ENCODE data around the gene RNPEPL1.
A peak's percentile ranks its signal among the peaks of the same experiment; 100 is the strongest.

RNPEPL1 gene

DNA sequence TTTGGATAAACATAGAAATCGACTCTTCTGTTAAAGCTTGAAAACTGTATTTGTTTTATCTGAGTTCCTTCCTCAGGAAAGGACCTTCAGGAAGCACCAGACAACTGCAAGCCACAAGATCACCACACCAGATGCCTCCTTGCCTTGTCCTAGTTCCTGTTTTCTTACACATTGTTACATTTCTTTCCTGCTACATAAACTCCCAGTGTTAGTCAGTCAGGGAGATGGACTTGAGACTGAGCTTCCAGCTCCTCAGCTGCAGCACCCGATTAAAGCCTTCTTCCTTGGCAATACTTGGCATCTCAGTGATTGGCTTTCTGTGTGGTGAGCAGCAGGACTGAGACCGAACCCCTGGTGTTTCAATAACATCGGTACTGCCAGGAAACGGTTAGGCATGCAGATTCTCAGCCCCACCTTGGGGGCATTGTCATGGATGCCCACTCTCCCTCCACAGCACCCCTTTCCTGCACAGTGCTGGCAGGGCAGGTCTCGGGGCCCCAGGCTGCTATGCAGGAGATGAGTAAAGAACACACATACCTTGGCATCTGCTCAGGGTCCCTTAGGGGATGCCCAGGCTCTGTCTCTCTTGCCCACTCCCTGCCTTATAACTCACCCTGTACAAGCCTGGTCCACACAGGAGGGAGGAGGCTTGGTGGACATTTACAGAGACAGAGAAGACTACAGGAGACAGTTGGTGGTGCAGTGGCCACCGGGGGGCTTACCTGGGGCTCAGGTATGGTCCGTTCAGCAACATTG, 43.1 kb upstream of the RNPEPL1 start:
- H4K12ac ChIP-seq (ENCODE audit: low read depth, low read length), result no peak overlapping the region
- DNase-seq, result no peak
- H3K27me3 ChIP-seq (ENCODE audit: insufficient read depth, low read length), result no peaks in the 10 kb centered on the region

DNA sequence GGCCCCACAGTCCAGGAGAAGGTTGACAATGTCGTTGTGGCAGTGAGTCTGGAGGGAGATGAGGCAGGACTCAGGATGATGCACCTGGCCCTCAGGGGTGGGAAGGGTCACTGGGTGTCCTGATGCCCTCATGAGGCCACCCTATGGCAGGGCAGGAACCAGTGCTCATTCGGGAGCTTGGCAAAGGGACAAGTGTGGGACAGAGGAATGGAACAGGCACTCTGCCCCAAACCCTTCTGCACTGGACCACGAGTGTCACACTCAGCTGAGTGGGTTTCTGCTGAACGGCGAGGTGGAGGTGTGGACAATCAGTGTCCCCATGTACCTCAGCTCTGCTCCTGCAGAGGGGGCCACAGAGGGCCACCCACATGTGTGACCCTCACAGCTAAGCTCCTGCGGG, 42.5 kb upstream of the RNPEPL1 start:
- Histone ChIP-seq H3K79me2 (ENCODE audit: control insufficient read depth, insufficient read depth, low read length, poor library complexity) (no peaks in the 10 kb centered on the region), H3K4me1 (ENCODE audit: control insufficient read depth in 1 of 2, insufficient read depth in 2 of 2, low read length in 2 of 2) (no peaks in the 10 kb centered on the region), H3K4me2 (ENCODE audit: low read length) (no peak overlapping the region), H2AK5ac (ENCODE audit: low read length) (no peak overlapping the region), H2AFZ (ENCODE audit: insufficient read depth, low read length, poor library complexity) (no peak overlapping the region), H3K79me1 (ENCODE audit: low read length) (no peaks in the 10 kb centered on the region), H3K18ac (ENCODE audit: low read length) (no peak overlapping the region), H3K14ac (ENCODE audit: low read length) (no peak overlapping the region), H3K27ac (ENCODE audit: low read depth, low read length) (no peak overlapping the region), H4K12ac (ENCODE audit: low read depth, low read length) (no peak overlapping the region), H2BK12ac (ENCODE audit: low read length) (no peak overlapping the region), H3K9me3 (ENCODE audit: insufficient read depth, low read depth, low read length) (peaks cover 63% of the 10 kb centered on the region), H4K91ac (ENCODE audit: low read depth, low read length) (no peak overlapping the region), H2BK120ac (ENCODE audit: insufficient read depth, low read length, poor library complexity) (no peak overlapping the region), H3K9ac (ENCODE audit: low read length) (no peak overlapping the region), H3K36me3 (ENCODE audit: control insufficient read depth in 1 of 2, insufficient read depth in 2 of 2, low read length in 2 of 2) (peaks cover 34 to 35% of the 10 kb centered on the region in 2 experiments), H4K8ac (ENCODE audit: low read depth, low read length) (no peak overlapping the region), H3K27me3 (ENCODE audit: insufficient read depth, low read length) (no peaks in the 10 kb centered on the region), H3K23ac (ENCODE audit: low read length) (no peak overlapping the region), H3K4me3 (ENCODE audit: low read depth, low read length) (peak overlapping the region; percentile 47), H2BK5ac (ENCODE audit: low read depth, low read length, poor library complexity) (no peak overlapping the region), H3K4ac (ENCODE audit: low read depth, low read length) (no peak overlapping the region)
- no peak for DNase-seq
- no CpG with 5 or more reads among the region's 6 CpGs for WGBS (ENCODE audit: extremely low coverage, insufficient coverage, insufficient read length)

More for the DNA sequence above, 43.1 kb upstream of the RNPEPL1 start:
- no peak overlapping the region for H3K14ac ChIP-seq (ENCODE audit: low read length)
- no peak overlapping the region for H2BK12ac ChIP-seq (ENCODE audit: low read length)
- no peak overlapping the region for H2BK120ac ChIP-seq (ENCODE audit: insufficient read depth, low read length, poor library complexity)
- no peaks in the 10 kb centered on the region for H3K79me2 ChIP-seq (ENCODE audit: control insufficient read depth, insufficient read depth, low read length, poor library complexity)
- H4K91ac ChIP-seq (ENCODE audit: low read depth, low read length), result no peak overlapping the region
- WGBS (ENCODE audit: extremely low coverage, insufficient coverage, insufficient read length), result no CpG with 5 or more reads among the region's 8 CpGs
- peaks cover 66% of the 10 kb centered on the region for H3K9me3 ChIP-seq (ENCODE audit: insufficient read depth, low read depth, low read length)
- no peak overlapping the region for H3K23ac ChIP-seq (ENCODE audit: low read length)
- H3K9ac ChIP-seq (ENCODE audit: low read length), result no peak overlapping the region
- H3K4me1 ChIP-seq (ENCODE audit: control insufficient read depth in 1 of 2, insufficient read depth in 2 of 2, low read length in 2 of 2), result no peaks in the 10 kb centered on the region
- no peak overlapping the region for H3K27ac ChIP-seq (ENCODE audit: low read depth, low read length)
- no peak overlapping the region for H3K4ac ChIP-seq (ENCODE audit: low read depth, low read length)
- H3K18ac ChIP-seq (ENCODE audit: low read length), result no peak overlapping the region
- no peak overlapping the region for H4K8ac ChIP-seq (ENCODE audit: low read depth, low read length)
- peak overlapping the region; percentile 21 for H3K4me3 ChIP-seq (ENCODE audit: low read depth, low read length)
- no peak overlapping the region for H2AFZ ChIP-seq (ENCODE audit: insufficient read depth, low read length, poor library complexity)
- H3K36me3 ChIP-seq (ENCODE audit: control insufficient read depth in 1 of 2, insufficient read depth in 2 of 2, low read length in 2 of 2), result peaks cover 34 to 35% of the 10 kb centered on the region in 2 experiments
- H3K79me1 ChIP-seq (ENCODE audit: low read length), result no peaks in the 10 kb centered on the region
- H2AK5ac ChIP-seq (ENCODE audit: low read length), result no peak overlapping the region
- no peak overlapping the region for H3K4me2 ChIP-seq (ENCODE audit: low read length)
- H2BK5ac ChIP-seq (ENCODE audit: low read depth, low read length, poor library complexity), result no peak overlapping the region

DNA sequence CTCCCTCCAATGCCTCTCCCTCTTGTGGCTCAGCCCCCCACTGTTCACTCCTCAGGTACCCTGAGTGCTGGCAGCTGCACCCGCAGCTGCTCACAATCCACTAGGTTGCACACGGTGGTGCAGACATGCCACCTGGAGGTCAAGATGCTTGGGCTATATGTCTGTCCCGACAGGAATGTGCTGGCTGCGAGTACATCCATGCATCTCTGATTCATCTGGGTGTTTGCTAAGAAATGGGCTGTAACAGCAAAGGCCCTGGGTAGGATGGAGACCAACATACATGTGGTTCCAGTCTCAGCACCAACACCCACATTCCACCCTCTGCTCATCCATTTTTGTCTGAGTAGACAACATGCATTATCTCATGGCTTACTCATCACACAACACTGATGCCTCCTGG, 41.8 kb upstream of the RNPEPL1 start:
- Histone ChIP-seq H3K18ac (ENCODE audit: low read length) (no peak overlapping the region), H2AK5ac (ENCODE audit: low read length) (no peak overlapping the region), H3K79me1 (ENCODE audit: low read length) (no peaks in the 10 kb centered on the region), H2AFZ (ENCODE audit: insufficient read depth, low read length, poor library complexity) (no peak overlapping the region), H3K23ac (ENCODE audit: low read length) (no peak overlapping the region), H3K4me2 (ENCODE audit: low read length) (no peak overlapping the region), H3K4me1 (ENCODE audit: control insufficient read depth in 1 of 2, insufficient read depth in 2 of 2, low read length in 2 of 2) (no peaks in the 10 kb centered on the region), H2BK5ac (ENCODE audit: low read depth, low read length, poor library complexity) (no peak overlapping the region), H3K36me3 (ENCODE audit: control insufficient read depth in 1 of 2, insufficient read depth in 2 of 2, low read length in 2 of 2) (peaks cover 34 to 35% of the 10 kb centered on the region in 2 experiments), H3K14ac (ENCODE audit: low read length) (no peak overlapping the region), H3K27me3 (ENCODE audit: insufficient read depth, low read length) (no peaks in the 10 kb centered on the region), H4K91ac (ENCODE audit: low read depth, low read length) (no peak overlapping the region), H2BK12ac (ENCODE audit: low read length) (no peak overlapping the region), H3K9me3 (ENCODE audit: insufficient read depth, low read depth, low read length) (peaks cover 59% of the 10 kb centered on the region), H3K27ac (ENCODE audit: low read depth, low read length) (no peak overlapping the region), H3K4me3 (ENCODE audit: low read depth, low read length) (no peak overlapping the region), H3K9ac (ENCODE audit: low read length) (no peak overlapping the region), H3K79me2 (ENCODE audit: control insufficient read depth, insufficient read depth, low read length, poor library complexity) (no peaks in the 10 kb centered on the region), H3K4ac (ENCODE audit: low read depth, low read length) (no peak overlapping the region), H4K12ac (ENCODE audit: low read depth, low read length) (no peak overlapping the region), H4K8ac (ENCODE audit: low read depth, low read length) (no peak overlapping the region), H2BK120ac (ENCODE audit: insufficient read depth, low read length, poor library complexity) (no peak overlapping the region)
- no CpG with 5 or more reads among the region's 4 CpGs for WGBS (ENCODE audit: extremely low coverage, insufficient coverage, insufficient read length)
- DNase-seq, result peak; percentile 74 to 83

DNA sequence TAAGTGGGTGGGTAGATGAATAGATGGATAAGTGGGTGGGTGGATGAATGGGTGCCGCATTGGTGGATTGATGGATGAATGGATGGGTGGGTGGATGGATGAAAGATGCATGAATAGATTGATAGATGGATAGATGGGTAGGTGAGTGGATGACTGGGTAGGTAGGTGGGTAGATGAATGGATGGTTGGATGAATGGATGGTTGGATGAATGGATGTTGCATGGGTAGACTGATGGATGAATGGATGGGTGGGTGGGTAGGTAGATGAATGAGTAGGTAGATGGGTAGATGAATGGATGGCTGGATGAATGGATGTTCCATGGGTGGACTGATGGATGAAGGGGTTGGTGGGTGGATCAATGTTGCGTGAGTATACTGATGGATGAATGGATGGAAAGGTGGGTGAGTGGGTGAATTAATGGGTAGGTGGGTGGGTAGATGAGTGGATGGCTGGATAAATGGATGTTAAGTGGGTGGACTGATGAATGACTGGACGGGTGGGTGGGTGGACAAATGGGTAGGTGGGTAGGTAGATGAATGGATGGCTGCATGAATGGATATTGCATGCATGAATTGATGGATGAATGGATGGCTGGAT, 41.0 kb upstream of the RNPEPL1 start:
- Histone ChIP-seq H3K4me3 (ENCODE audit: low read depth, low read length) (no peak overlapping the region), H3K4ac (ENCODE audit: low read depth, low read length) (no peak overlapping the region), H3K23ac (ENCODE audit: low read length) (no peak overlapping the region), H3K36me3 (ENCODE audit: control insufficient read depth in 1 of 2, insufficient read depth in 2 of 2, low read length in 2 of 2) (peaks cover 34% of the 10 kb centered on the region in 2 experiments), H3K18ac (ENCODE audit: low read length) (no peak overlapping the region), H4K91ac (ENCODE audit: low read depth, low read length) (no peak overlapping the region), H3K27me3 (ENCODE audit: insufficient read depth, low read length) (no peaks in the 10 kb centered on the region), H2AFZ (ENCODE audit: insufficient read depth, low read length, poor library complexity) (no peak overlapping the region), H4K8ac (ENCODE audit: low read depth, low read length) (no peak overlapping the region), H2BK12ac (ENCODE audit: low read length) (no peak overlapping the region), H2BK5ac (ENCODE audit: low read depth, low read length, poor library complexity) (no peak overlapping the region), H3K79me1 (ENCODE audit: low read length) (no peaks in the 10 kb centered on the region), H3K79me2 (ENCODE audit: control insufficient read depth, insufficient read depth, low read length, poor library complexity) (no peaks in the 10 kb centered on the region), H3K9me3 (ENCODE audit: insufficient read depth, low read depth, low read length) (peaks cover 59% of the 10 kb centered on the region), H3K14ac (ENCODE audit: low read length) (no peak overlapping the region), H2BK120ac (ENCODE audit: insufficient read depth, low read length, poor library complexity) (no peak overlapping the region), H4K12ac (ENCODE audit: low read depth, low read length) (no peak overlapping the region), H3K9ac (ENCODE audit: low read length) (no peak overlapping the region), H3K4me1 (ENCODE audit: control insufficient read depth in 1 of 2, insufficient read depth in 2 of 2, low read length in 2 of 2) (no peaks in the 10 kb centered on the region), H3K4me2 (ENCODE audit: low read length) (no peak overlapping the region), H3K27ac (ENCODE audit: low read depth, low read length) (no peak overlapping the region), H2AK5ac (ENCODE audit: low read length) (no peak overlapping the region)
- 75% methylated on average over 1 of the region's 3 CpGs for WGBS (ENCODE audit: extremely low coverage, insufficient coverage, insufficient read length)
- DNase-seq, result no peak
